Brain microvascular endothelial cell (primary cell): Measurements from ENCODE around the gene LANCL3.
"Not testable (repeated sequence)": the region's sequence is repeated elsewhere in the genome, so short reads cannot be mapped to it uniquely, and the experiment has no call there.

Source experiments
- DNase-seq: peaks from one replicate; pipeline ENCODE4 v3.0.0-alpha.2; 2020
- H3K27ac ChIP-seq: fragments of 250-450 bp; sonication (Bioruptor Pico); 2 replicates; pipeline ENCODE4 v1.5.1; 2020; ENCODE audit warnings: mild to moderate bottlenecking, moderate library complexity
- H3K27me3 ChIP-seq: fragments of 250-450 bp; sonication (Bioruptor Pico); replicated peaks from 2 replicates; pipeline ENCODE4 v1.5.1; 2020; ENCODE audit warnings: mild to moderate bottlenecking
- H3K36me3 ChIP-seq: fragments of 250-450 bp; sonication (Bioruptor Pico); replicated peaks from 2 replicates; pipeline ENCODE4 v1.5.1; 2020; ENCODE audit warnings: mild to moderate bottlenecking
- H3K4me3 ChIP-seq: 2 replicates; pipeline ENCODE4 v1.5.1; 2011; ENCODE audit warnings: low read depth, mild to moderate bottlenecking, control low read depth, low read length, moderate library complexity
- CTCF ChIP-seq: IDR thresholded peaks from 2 replicates; pipeline ENCODE4 v1.5.1; 2011; ENCODE audit warnings: low read depth, mild to moderate bottlenecking, moderate library complexity, low read length, control low read depth, inconsistent platforms; ENCODE audit errors: missing control alignments
- in situ Hi-C: cut with HindIII; loops from 2 replicates; pipeline ENCODE4 v1.10.0; 2017; ENCODE audit warnings: low sequenced_read_pairs, low pct_ligation_motif_present

Gene LANCL3

GRCh38 chrX:37553476-37553875 is 18.0 kb upstream of the LANCL3 start:
- H3K27me3 ChIP-seq = no peaks in the 10 kb centered on the region
- no peaks in the 10 kb centered on the region for H3K36me3 ChIP-seq
- in situ Hi-C loops = no loop called here
- no peak for TF ChIP-seq CTCF
- H3K27ac ChIP-seq = no peak overlapping the region
- no peak for DNase-seq
- no peak overlapping the region for H3K4me3 ChIP-seq

DNA sequence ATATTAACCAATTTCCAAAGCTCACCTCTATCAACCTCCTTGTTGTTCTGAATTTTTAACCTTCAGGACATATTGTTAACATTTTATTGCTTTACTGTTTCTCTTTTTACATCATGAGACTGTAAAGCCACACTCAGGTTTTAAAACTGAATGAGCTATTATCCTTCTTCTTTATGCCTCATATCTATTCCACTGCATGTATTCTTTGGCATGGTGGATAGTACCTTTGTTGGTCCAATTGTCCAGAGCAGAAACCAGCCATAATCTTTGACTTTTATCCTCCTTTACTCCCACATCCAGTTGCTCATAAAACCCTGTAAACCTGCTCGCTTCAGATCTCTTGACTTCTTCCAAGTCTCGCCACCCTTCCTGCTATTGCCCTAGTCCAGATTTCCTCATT is 6.2 kb upstream of the LANCL3 start:
- DNase-seq, H3K27ac ChIP-seq, in situ Hi-C loops: not testable (repeated sequence)

DNA sequence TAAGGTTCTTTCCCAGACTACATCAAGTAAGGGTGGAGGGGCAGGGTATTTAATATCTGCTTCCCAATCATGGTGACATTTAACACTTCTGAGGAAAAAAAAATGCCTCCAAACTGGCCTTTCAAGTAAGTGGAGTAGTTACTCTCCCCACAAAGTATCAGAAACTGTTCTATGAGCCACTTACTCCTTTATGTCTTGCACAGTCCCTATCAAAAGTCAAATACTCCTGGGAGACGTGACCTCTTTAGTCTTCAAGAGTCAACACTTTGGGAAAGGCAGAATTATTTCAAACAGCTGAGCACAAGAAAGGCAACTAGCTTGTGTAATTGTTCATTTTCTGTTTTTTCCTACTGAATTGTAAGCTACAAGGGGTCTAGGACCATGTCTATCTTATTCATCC is 1.1 kb upstream of the LANCL3 start:
- H3K36me3 ChIP-seq, H3K27ac ChIP-seq, DNase-seq, in situ Hi-C loops, H3K4me3 ChIP-seq, H3K27me3 ChIP-seq: not testable (repeated sequence)

More for the DNA sequence above, 6.2 kb upstream of the LANCL3 start:
- not testable (repeated sequence) for H3K27me3 ChIP-seq, H3K36me3 ChIP-seq, H3K4me3 ChIP-seq

- in situ Hi-C loops, H3K27me3 ChIP-seq, H3K27ac ChIP-seq, DNase-seq, H3K36me3 ChIP-seq: not testable (repeated sequence)
- H3K4me3 ChIP-seq = peak overlapping the region; percentile 29
- TF ChIP-seq CTCF = peak; percentile 44
Observed at GRCh38 chrX:37572108-37572587, 687 bp downstream of the LANCL3 start.

DNA sequence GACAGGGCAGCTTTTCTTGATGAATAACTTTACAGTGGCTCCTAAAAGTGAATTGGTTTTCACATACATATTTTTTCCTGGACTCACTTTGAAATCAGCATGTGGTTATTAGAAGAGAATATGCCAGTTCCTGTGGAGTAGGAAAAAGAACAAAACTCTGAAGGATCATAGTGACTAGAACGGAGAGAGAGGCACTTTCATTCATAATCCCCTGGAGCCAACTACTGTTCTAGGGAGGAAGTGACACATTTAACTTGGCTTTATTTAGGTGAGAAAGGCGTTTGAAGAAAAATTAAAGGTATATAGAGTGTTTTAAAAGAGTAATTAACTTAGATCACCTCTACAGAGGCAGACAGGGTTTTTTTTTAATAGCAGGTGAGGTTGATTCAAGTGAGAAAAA is 1.7 kb downstream of the LANCL3 start:
- H3K27ac ChIP-seq, H3K4me3 ChIP-seq, H3K36me3 ChIP-seq, DNase-seq, in situ Hi-C loops, H3K27me3 ChIP-seq: not testable (repeated sequence)

- H3K36me3 ChIP-seq = no peaks in the 10 kb centered on the region
- H3K27me3 ChIP-seq = no peaks in the 10 kb centered on the region
- DNase-seq = no peak
- no peak for TF ChIP-seq CTCF
- in situ Hi-C loops = no loop called here
- no peak overlapping the region for H3K27ac ChIP-seq
- no peak overlapping the region for H3K4me3 ChIP-seq
Observed at GRCh38 chrX:37578045-37578444, 6.6 kb downstream of the LANCL3 start.

DNA sequence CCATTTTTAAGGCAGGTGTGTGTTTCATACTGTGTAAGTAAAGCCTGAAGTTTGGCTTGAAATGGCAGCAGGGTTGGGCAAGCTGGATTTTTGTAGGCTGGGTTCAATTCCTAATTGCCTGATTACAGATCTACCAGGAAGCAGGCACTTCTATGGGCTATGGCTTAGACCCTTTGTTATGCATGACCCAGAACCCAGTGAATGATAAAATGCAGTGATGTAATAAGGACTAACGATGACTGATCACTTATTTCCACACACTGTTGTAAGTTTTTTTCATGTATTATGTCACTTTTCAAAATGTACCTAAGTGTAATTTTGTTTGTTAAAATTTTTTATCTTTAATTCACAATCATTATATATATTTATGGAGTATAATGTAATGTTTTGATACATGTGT is 8.6 kb downstream of the LANCL3 start:
- no peak for TF ChIP-seq CTCF
- Histone ChIP-seq H3K4me3 (no peak overlapping the region), H3K27me3 (no peaks in the 10 kb centered on the region), H3K27ac (no peak overlapping the region), H3K36me3 (no peaks in the 10 kb centered on the region)
- no peak for DNase-seq
- in situ Hi-C loops = no loop called here

DNA sequence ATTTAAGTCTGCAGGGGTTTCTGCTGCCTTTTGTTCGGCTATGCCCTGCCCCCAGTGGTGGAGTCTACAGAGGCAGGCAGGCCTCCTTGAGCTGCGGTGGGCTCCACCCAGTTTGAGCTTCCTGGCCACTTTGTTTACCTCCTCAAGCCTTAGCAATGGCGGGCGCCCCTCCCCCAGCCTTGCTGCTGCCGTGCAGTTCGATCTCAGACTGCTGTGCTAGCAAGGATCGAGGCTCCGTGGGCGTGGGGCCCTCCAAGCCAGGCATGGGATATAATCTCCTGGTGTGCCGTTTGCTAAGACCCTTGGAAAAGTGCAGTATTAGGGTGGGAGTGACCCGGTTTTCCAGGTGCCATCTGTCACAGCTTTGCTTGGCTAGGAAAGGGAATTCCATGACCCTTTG is 15.9 kb downstream of the LANCL3 start:
- in situ Hi-C loops, H3K4me3 ChIP-seq, DNase-seq, H3K27ac ChIP-seq, H3K27me3 ChIP-seq, H3K36me3 ChIP-seq: not testable (repeated sequence)
